Adrenal gland (tissue), 12 donors: ENCODE results near the gene DDX41. TPM values are rescaled to one million over a fixed set of nuclear protein-coding genes. Genes with fewer than 3 reads are reported as not detected.

Experiments used
- DNase-seq, 7 donors: peaks; one replicate each; pipeline ENCODE4 v3.0.0-alpha.2; 2019 to 2020
- H3K27ac ChIP-seq, 5 donors: fragments of 200-600 bp; sonication (generic) in 4 of 5; 1 replicate in 3 of 5; 2 replicates in 2 of 5; pipeline versions ENCODE4 v1.5.1 to v1.8.0; 2016 to 2020; ENCODE audit warnings: mild to moderate bottlenecking in 1 of 5
- H3K27me3 ChIP-seq: fragments of 200-600 bp; 2 replicates; pipeline ENCODE4 v1.8.0; 2021
- H3K36me3 ChIP-seq, 2 donors: fragments of 200-600 bp; replicated peaks in 1 of 2; 1 replicate in 1 of 2; 2 replicates in 1 of 2; pipeline versions ENCODE4 v1.5.1 to v1.8.0; 2018 to 2022
- H3K4me1 ChIP-seq, 2 donors: fragments of 200-600 bp; replicated peaks in 1 of 2; 1 replicate in 1 of 2; 2 replicates in 1 of 2; pipeline versions ENCODE4 v1.5.1 to v1.8.0; 2018 to 2021
- H3K4me3 ChIP-seq, 4 donors: fragments of 200-600 bp; sonication (generic) in 3 of 4; one replicate each; pipeline ENCODE4 v1.5.1; 2016 to 2018
- H3K9me3 ChIP-seq, 3 donors: fragments of 200-600 bp; sonication (generic) in 1 of 3; replicated peaks in 1 of 3; 1 replicate in 2 of 3; 2 replicates in 1 of 3; pipeline versions ENCODE4 v1.5.1 to v1.8.0; 2016 to 2021
- CTCF ChIP-seq, 6 experiments: fragments of 450-650 bp in 4 of 6; fragments of 200-600 bp in 2 of 6; sonication (generic) in 1 of 6; IDR thresholded peaks; 1 replicate in 5 of 6; 2 replicates in 1 of 6; pipeline versions ENCODE4 v1.5.1 to v1.8.0; 2016 to 2021; ENCODE audit warnings: antibody characterized with exemption in 6 of 6, mild to moderate bottlenecking in 2 of 6, moderate library complexity in 1 of 6
- POLR2A ChIP-seq, 2 donors: fragments of 450-650 bp; IDR thresholded peaks; one replicate each; pipeline ENCODE4 v1.6.1; 2017; ENCODE audit warnings: antibody characterized with exemption in 2 of 2, mild to moderate bottlenecking in 2 of 2, moderate library complexity in 1 of 2
- WGBS, 4 donors: extraction: QIAGEN DNeasy Blood & Tissue Kit in 2 of 4; methylation state at CpG; one replicate each; pipeline versions ENCODE4 v1.1.5 to v1.1.7; 2013 to 2017; 5-methylcytosine and 5-hydroxymethylcytosine counted together
- intact Hi-C, 2 donors: fragments of 100-400 bp; cut with DNase I; formaldehyde crosslinking; loops; one replicate each; pipeline versions ENCODE4 v1.14.1 to v1.15.0; 2022 to 2023
- polyA plus RNA-seq, 3 donors: library from polyadenylated mRNA; stranded (reverse); fragments of 200-250 nt in 2 of 3; fragments of 350-450 nt in 1 of 3; fragmentation: Illumina TruSeq in 1 of 3; extraction: RNeasy Lipid Tissue Mini Kit (QIAGEN cat#74804) in 1 of 3; gene quantifications; one replicate each; pipeline ENCODE4 v1.2.3, GENCODE V29; 2013 to 2014
- total RNA-seq, 9 donors: library from RNA; depleted of rRNA in 4 of 9; stranded (reverse); fragments of >200 nt in 4 of 9; fragments of 120-200 nt in 1 of 9; fragmentation: NEBNext Ultra II Directional in 1 of 9; extraction: Animal tissue kit (Norgen Biotek cat#: 25700) in 1 of 9; gene quantifications; one replicate each; pipeline versions ENCODE4 v1.1.0 to v1.2.4, GENCODE V29; 2013 to 2023
- donor health status: healthy with polysubstance abuse.
- donor health status: Bipolar disorder and iron deficiency.
- donor health status: DM: yes; HTN: yes; CAD: no.
- donor health status: DM: no; HTN: no; CAD: no.
- donor health status: DM: no; HTN: no; CAD: no.
- donor health status: DM: yes; HTN: yes; CAD: no.

Gene DDX41
- total and polyA plus RNA-seq, 12 donors, result 47.0 to 180 (median 116) TPM

- TF ChIP-seq POLR2A (IDR thresholded peaks at IDR 0.05), result no peak
- no peak for TF ChIP-seq CTCF (IDR thresholded peaks at IDR 0.05)
- Histone ChIP-seq H3K36me3 (peaks cover 0 to 57% of the 10 kb centered on the region in 2 donors), H3K4me3 (no peak overlapping the region), H3K4me1 (peaks cover 11 to 19% of the 10 kb centered on the region in 2 donors), H3K27me3 (no peaks in the 10 kb centered on the region), H3K27ac (no peak overlapping the region), H3K9me3 (no peaks in the 10 kb centered on the region)
- no peak for DNase-seq
- intact Hi-C loops, result no loop called here
- WGBS, 4 donors, result 88 to 100% (median 90%) methylated on average over 1 to 11 of the region's 11 CpGs
Measured at GRCh38 chr5:177514541-177514940, 2.2 kb downstream of the DDX41 start.

- Histone ChIP-seq H3K4me1 (peaks cover 11 to 14% of the 10 kb centered on the region in 2 donors), H3K27me3 (no peaks in the 10 kb centered on the region), H3K36me3 (peaks cover 0 to 50% of the 10 kb centered on the region in 2 donors), H3K4me3 (no peak overlapping the region), H3K9me3 (no peaks in the 10 kb centered on the region), H3K27ac (no peak overlapping the region)
- intact Hi-C loops, result no loop called here
- WGBS, 4 donors, result 91 to 99% (median 97%) methylated on average over 14 to 15 of the region's 15 CpGs
- no peak for DNase-seq
- TF ChIP-seq POLR2A (IDR thresholded peaks at IDR 0.05), result no peak
Measured at GRCh38 chr5:177513500-177513899, 3.3 kb downstream of the DDX41 start.

GRCh38 chr5:177512736-177513380 lies 3.9 kb downstream of the DDX41 start:
- Histone ChIP-seq H3K4me1 (peaks cover 11 to 14% of the 10 kb centered on the region in 2 donors), H3K27ac (no peak overlapping the region), H3K9me3 (no peaks in the 10 kb centered on the region), H3K27me3 (no peaks in the 10 kb centered on the region), H3K36me3 (peaks cover 0 to 50% of the 10 kb centered on the region in 2 donors), H3K4me3 (no peak overlapping the region)
- intact Hi-C loops, result no loop called here
- WGBS, 4 donors, result 75 to 90% (median 89%) methylated on average over 4 to 16 of the region's 16 CpGs
- no peak for DNase-seq
- no peak for TF ChIP-seq CTCF (IDR thresholded peaks at IDR 0.05)
- no peak for TF ChIP-seq POLR2A (IDR thresholded peaks at IDR 0.05)

GRCh38 chr5:177511796-177512675 lies 4.7 kb downstream of the DDX41 start:
- H3K4me3 ChIP-seq, result no peak overlapping the region
- H3K27me3 ChIP-seq, result no peaks in the 10 kb centered on the region
- no peaks in the 10 kb centered on the region for H3K9me3 ChIP-seq
- DNase-seq, result no peak
- TF ChIP-seq POLR2A (IDR thresholded peaks at IDR 0.05), result no peak
- no peak for TF ChIP-seq CTCF (IDR thresholded peaks at IDR 0.05)
- WGBS, 4 donors, result 91 to 96% (median 95%) methylated on average over 16 to 34 of the region's 34 CpGs
- H3K36me3 ChIP-seq, result peaks cover 0 to 50% of the 10 kb centered on the region in 2 donors
- H3K27ac ChIP-seq, result no peak overlapping the region
- intact Hi-C loops, result no loop called here
- peaks cover 11 to 14% of the 10 kb centered on the region in 2 donors for H3K4me1 ChIP-seq
